Measurements from ENCODE around the gene MRAP.
"Not testable (repeated sequence)": the region's sequence is repeated elsewhere in the genome, so short reads cannot be mapped to it uniquely, and the experiment has no call there.

Gene MRAP

DNA sequence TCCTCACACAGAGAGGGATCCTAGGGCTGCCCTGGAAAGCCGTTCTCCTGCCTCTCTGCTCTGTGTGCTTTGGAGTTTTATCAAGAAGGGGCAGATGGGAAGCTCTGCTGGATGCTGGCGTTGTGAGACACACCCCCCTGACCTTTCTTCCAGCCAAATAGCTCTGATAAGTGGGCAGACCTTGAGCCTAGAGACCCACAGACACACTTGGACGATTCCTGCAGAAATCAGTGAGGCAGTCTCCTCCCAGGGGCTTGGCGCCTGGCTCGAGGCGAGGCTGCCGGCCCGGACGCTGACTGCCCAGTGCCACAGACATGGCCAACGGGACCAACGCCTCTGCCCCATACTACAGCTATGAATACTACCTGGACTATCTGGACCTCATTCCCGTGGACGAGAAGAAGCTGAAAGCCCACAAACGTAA lies at the start of gene MRAP:
Gene MRAP, plus strand, starts transcription at position 198 of the 424 bp plus-strand sequence. Its CDS starts 117 bp downstream, at position 315.
- no peaks in the 10 kb centered on the region; the same call in 1 of the 2 replicates for H3K36me3 ChIP-seq (ENCODE audit: insufficient read depth, low read length)
- no peaks in the 10 kb centered on the region for H3K4me1 ChIP-seq (ENCODE audit: insufficient read depth, low read length)
- no peaks in the 10 kb centered on the region for H3K9me3 ChIP-seq (ENCODE audit: control insufficient read depth, insufficient read depth, low read length)
- H3K9ac ChIP-seq (ENCODE audit: low read depth, low read length), result no peak within 1 kb of the TSS

- H3K4me1 ChIP-seq (ENCODE audit: insufficient read depth, low read length), result 0 out of 2 replicates have a peak, but pooled peaks cover 6% of the 10 kb centered on the region
- H3K9me3 ChIP-seq (ENCODE audit: control insufficient read depth, insufficient read depth, low read length), result no peaks in the 10 kb centered on the region
- no peak overlapping the region for H3K9ac ChIP-seq (ENCODE audit: low read depth, low read length)
- H3K36me3 ChIP-seq (ENCODE audit: insufficient read depth, low read length), result no peaks in the 10 kb centered on the region
Measured at GRCh38 chr21:32249511-32250280, 49.0 kb upstream of the MRAP start.

DNA sequence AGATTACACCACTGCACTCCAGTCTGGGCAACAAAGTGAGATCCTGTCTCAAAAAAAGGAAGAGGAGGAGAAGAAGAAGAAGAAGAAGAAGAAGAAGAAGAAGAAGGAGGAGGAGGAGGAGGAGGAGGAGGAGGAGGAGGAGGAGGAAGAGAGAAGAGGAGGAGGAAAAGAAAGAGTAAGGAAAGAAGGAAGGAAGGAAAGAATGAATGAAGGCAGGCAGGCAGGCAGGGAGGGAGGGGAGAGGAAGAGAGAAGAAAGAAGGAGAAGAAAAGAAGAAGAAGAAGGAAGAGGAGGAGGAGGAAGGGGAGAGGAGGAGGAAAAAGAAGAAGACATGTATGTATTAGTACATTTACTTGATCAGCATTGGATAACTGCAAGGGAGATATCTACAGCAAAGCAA lies 46.5 kb upstream of the MRAP start:
- H3K36me3 ChIP-seq (ENCODE audit: insufficient read depth, low read length), result no peaks in the 10 kb centered on the region
- peaks cover 6% of the 10 kb centered on the region; the same call in 1 of the 2 replicates for H3K4me1 ChIP-seq (ENCODE audit: insufficient read depth, low read length)
- H3K9ac ChIP-seq (ENCODE audit: low read depth, low read length), result no peak overlapping the region
- H3K9me3 ChIP-seq (ENCODE audit: control insufficient read depth, insufficient read depth, low read length), result no peaks in the 10 kb centered on the region

GRCh38 chr21:32253215-32253641 lies 45.4 kb upstream of the MRAP start:
- no peaks in the 10 kb centered on the region for H3K9me3 ChIP-seq (ENCODE audit: control insufficient read depth, insufficient read depth, low read length)
- H3K4me1 ChIP-seq (ENCODE audit: insufficient read depth, low read length), result peaks cover 11% of the 10 kb centered on the region; the same call in 1 of the 2 replicates
- no peak overlapping the region for H3K9ac ChIP-seq (ENCODE audit: low read depth, low read length)
- H3K36me3 ChIP-seq (ENCODE audit: insufficient read depth, low read length), result no peaks in the 10 kb centered on the region

GRCh38 chr21:32256251-32256650 lies 42.4 kb upstream of the MRAP start:
- H3K9ac ChIP-seq (ENCODE audit: low read depth, low read length), result no peak overlapping the region
- no peaks in the 10 kb centered on the region for H3K36me3 ChIP-seq (ENCODE audit: insufficient read depth, low read length)
- peaks cover 6% of the 10 kb centered on the region; the same call in 1 of the 2 replicates for H3K4me1 ChIP-seq (ENCODE audit: insufficient read depth, low read length)
- H3K9me3 ChIP-seq (ENCODE audit: control insufficient read depth, insufficient read depth, low read length), result no peaks in the 10 kb centered on the region

DNA sequence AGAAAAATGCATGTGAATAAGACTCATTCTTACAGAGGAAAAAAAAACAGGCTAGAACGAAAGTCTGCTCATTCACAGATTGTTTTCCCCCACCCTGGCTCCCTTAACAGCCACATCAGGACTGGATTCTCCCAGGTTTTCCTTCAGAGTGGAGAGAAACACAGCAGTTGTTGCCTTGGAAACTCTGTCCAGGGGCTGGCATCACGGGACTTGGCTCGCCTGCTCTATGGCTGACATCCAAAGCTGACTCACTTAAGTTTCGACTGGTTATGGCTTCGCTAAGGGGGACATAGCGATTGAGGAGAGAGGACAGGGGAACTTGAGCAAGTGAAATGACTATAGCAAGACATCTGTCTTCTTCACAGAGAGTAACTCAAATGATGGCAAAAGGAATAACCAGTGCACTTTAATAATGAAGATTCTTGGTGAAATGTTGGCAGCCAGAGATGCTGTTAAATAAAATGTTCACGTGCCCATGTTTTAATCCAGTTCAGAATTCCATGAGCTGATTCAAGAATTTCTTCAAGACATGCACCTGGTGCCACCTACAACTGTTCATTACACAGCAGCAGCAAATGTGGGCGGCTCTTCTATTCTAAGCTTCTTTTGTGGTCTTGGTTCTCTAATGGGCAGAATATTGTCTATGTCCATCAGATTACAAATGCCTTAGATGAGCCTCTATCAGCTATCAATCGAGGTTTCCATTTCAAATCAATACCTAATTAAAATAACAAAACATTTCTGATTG lies 41.6 kb upstream of the MRAP start:
- no peaks in the 10 kb centered on the region for H3K9me3 ChIP-seq (ENCODE audit: control insufficient read depth, insufficient read depth, low read length)
- H3K36me3 ChIP-seq (ENCODE audit: insufficient read depth, low read length), result no peaks in the 10 kb centered on the region
- no peak overlapping the region for H3K9ac ChIP-seq (ENCODE audit: low read depth, low read length)
- H3K4me1 ChIP-seq (ENCODE audit: insufficient read depth, low read length), result peaks cover 6% of the 10 kb centered on the region; the same call in 1 of the 2 replicates

- H3K4me1 ChIP-seq (ENCODE audit: insufficient read depth, low read length), result peaks cover 6% of the 10 kb centered on the region; the same call in 1 of the 2 replicates
Measured at GRCh38 chr21:32257962-32258785, 40.5 kb upstream of the MRAP start.

GRCh38 chr21:32258786-32259048 lies 39.9 kb upstream of the MRAP start:
- not testable (repeated sequence) for H3K36me3 ChIP-seq (ENCODE audit: insufficient read depth, low read length); H3K9me3 ChIP-seq (ENCODE audit: control insufficient read depth, insufficient read depth, low read length); H3K4me1 ChIP-seq (ENCODE audit: insufficient read depth, low read length); H3K9ac ChIP-seq (ENCODE audit: low read depth, low read length)

More at GRCh38 chr21:32257962-32258785, 40.5 kb upstream of the MRAP start:
- Histone ChIP-seq H3K36me3 (ENCODE audit: insufficient read depth, low read length) (no peaks in the 10 kb centered on the region), H3K9me3 (ENCODE audit: control insufficient read depth, insufficient read depth, low read length) (no peaks in the 10 kb centered on the region), H3K9ac (ENCODE audit: low read depth, low read length) (no peak overlapping the region)

DNA sequence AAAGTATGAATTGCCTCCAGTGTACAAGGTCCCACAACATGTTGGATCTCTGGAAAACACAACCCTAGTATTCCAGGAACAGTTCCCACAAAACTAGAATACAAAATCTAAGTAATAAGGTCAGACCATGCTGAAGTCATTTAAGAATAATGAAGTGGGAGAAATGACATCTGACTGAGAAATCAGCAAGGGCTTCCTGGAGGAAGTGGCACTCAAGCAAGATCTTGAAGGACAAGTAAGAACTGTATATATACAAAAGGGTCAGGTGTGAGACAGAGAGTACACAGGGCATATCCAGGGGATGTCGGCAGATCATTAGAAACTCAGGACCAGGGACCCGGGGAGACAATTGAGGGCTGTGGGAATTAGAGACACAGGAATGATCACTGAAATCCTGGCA lies 38.5 kb upstream of the MRAP start:
- H3K9ac ChIP-seq (ENCODE audit: low read depth, low read length), result no peak overlapping the region
- H3K9me3 ChIP-seq (ENCODE audit: control insufficient read depth, insufficient read depth, low read length), result no peaks in the 10 kb centered on the region
- peaks cover 6% of the 10 kb centered on the region; the same call in 1 of the 2 replicates for H3K4me1 ChIP-seq (ENCODE audit: insufficient read depth, low read length)
- no peaks in the 10 kb centered on the region for H3K36me3 ChIP-seq (ENCODE audit: insufficient read depth, low read length)

DNA sequence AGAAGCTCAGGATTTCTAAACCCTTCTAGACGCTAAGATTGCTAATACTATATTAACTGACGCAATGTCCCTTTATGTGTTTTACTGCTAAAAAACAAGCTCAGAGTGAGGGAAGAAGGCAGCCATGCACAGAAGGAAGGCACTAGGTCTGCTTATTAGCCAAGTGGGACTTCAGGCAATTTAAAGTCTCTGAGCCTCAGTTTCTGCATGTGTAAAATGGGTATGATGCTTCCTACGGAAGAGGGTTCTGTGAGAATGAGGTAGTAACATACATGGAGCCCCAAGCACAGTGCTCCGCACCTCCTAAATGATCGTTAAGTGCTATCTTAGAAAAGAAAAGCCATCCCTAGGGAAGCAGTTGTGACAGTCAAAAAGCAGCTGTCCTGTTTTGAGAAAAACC lies 36.7 kb upstream of the MRAP start:
- no peak overlapping the region for H3K9ac ChIP-seq (ENCODE audit: low read depth, low read length)
- no peaks in the 10 kb centered on the region for H3K9me3 ChIP-seq (ENCODE audit: control insufficient read depth, insufficient read depth, low read length)
- peaks cover 1% of the 10 kb centered on the region; the same call in 1 of the 2 replicates for H3K36me3 ChIP-seq (ENCODE audit: insufficient read depth, low read length)
- peaks cover 6% of the 10 kb centered on the region; the same call in 1 of the 2 replicates for H3K4me1 ChIP-seq (ENCODE audit: insufficient read depth, low read length)

DNA sequence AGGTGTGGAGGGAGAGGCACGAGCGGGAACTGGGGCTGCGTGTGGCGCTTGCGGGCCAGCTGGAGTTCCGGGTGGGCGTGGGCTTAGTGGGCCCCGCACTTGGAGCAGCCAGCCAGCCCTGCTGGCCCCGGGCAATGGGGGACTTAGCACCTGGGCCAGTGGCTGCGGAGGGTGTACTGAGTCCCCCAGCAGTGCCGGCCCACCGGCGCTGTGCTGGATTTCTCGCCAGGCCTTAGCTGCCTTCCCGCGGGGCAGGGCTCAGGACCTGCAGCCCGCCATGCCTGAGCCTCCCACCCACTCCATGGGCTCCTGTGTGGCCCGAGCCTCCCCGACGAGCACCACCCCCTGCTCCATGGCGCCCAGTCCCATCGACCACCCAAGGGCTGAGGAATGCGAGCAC lies 33.3 kb upstream of the MRAP start:
- H3K4me1 ChIP-seq (ENCODE audit: insufficient read depth, low read length); H3K36me3 ChIP-seq (ENCODE audit: insufficient read depth, low read length); H3K9me3 ChIP-seq (ENCODE audit: control insufficient read depth, insufficient read depth, low read length); H3K9ac ChIP-seq (ENCODE audit: low read depth, low read length): not testable (repeated sequence)

DNA sequence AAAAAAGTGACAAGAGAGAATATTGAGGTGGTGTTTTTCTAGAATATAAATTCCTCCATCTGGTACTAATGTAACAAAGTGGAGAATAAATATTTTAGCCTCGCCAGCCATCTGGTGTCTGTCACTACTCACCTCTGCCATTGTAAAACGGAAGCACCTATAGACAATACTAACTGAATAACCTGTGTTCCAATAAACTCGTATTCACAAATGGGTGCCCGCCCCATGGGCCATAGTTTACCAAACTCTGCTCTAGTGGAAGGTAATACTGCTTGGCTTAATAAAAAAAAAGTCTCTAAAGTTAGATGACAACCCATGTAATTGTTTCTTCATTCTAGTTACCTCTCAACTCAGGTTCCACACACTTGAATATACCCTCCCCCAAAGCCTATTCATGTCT lies 27.9 kb upstream of the MRAP start:
- Histone ChIP-seq H3K9ac (ENCODE audit: low read depth, low read length) (no peak overlapping the region), H3K9me3 (ENCODE audit: control insufficient read depth, insufficient read depth, low read length) (no peaks in the 10 kb centered on the region), H3K36me3 (ENCODE audit: insufficient read depth, low read length) (peaks cover 6% of the 10 kb centered on the region), H3K4me1 (ENCODE audit: insufficient read depth, low read length) (no peaks in the 10 kb centered on the region)

GRCh38 chr21:32276671-32277070 lies 22.0 kb upstream of the MRAP start:
- H3K4me1 ChIP-seq (ENCODE audit: insufficient read depth, low read length), result peaks cover 11% of the 10 kb centered on the region; the same call in 1 of the 2 replicates
- no peaks in the 10 kb centered on the region for H3K9me3 ChIP-seq (ENCODE audit: control insufficient read depth, insufficient read depth, low read length)
- H3K9ac ChIP-seq (ENCODE audit: low read depth, low read length), result no peak overlapping the region
- 0 out of 2 replicates have a peak, but pooled peaks cover 3% of the 10 kb centered on the region for H3K36me3 ChIP-seq (ENCODE audit: insufficient read depth, low read length)

- Histone ChIP-seq H3K9me3 (ENCODE audit: control insufficient read depth, insufficient read depth, low read length) (no peaks in the 10 kb centered on the region), H3K9ac (ENCODE audit: low read depth, low read length) (peak overlapping the region; percentile 93), H3K36me3 (ENCODE audit: insufficient read depth, low read length) (no peaks in the 10 kb centered on the region), H3K4me1 (ENCODE audit: insufficient read depth, low read length) (peaks cover 11% of the 10 kb centered on the region; the same call in 1 of the 2 replicates)
Measured at GRCh38 chr21:32278103-32278502, 20.6 kb upstream of the MRAP start.

All from ES-I3 (cell line).